IPS DF 6.9 (cell line): ENCODE measurements around the gene NPTX2.

Source experiments
- DNase-seq: peaks from one replicate; pipeline ENCODE4 v3.0.0-alpha.2; 2013; ENCODE audit warnings: low read depth, low spot score
- H3K27ac ChIP-seq: one replicate; pipeline ENCODE4 v1.5.1; 2013; ENCODE audit warnings: low read length, control low read depth
- H3K27me3 ChIP-seq: 2 replicates; pipeline ENCODE4 v1.6.1; 2013; ENCODE audit warnings: mild to moderate bottlenecking, low read length; ENCODE audit not compliant: control insufficient read depth, insufficient read depth
- H3K36me3 ChIP-seq: 2 replicates; pipeline ENCODE4 v1.6.1; 2013; ENCODE audit warnings: low read length; ENCODE audit not compliant: control insufficient read depth, insufficient read depth
- H3K4me1 ChIP-seq: 2 replicates; pipeline ENCODE4 v1.6.1; 2013; ENCODE audit warnings: low read length; ENCODE audit not compliant: control insufficient read depth, insufficient read depth
- H3K4me3 ChIP-seq: 2 replicates; pipeline ENCODE4 v1.5.1; 2013; ENCODE audit warnings: mild to moderate bottlenecking, low read length
- H3K9me3 ChIP-seq: 2 replicates; pipeline ENCODE4 v1.6.1; 2013; ENCODE audit warnings: low read length, inconsistent platforms; ENCODE audit not compliant: control insufficient read depth, insufficient read depth
- WGBS: extraction: QIAGEN DNeasy Blood & Tissue Kit; methylation state at CpG from one replicate; pipeline ENCODE4 v1.1.7; 2013; ENCODE audit warnings: mixed read lengths, missing lambda C conversion rate; ENCODE audit not compliant: insufficient read length, insufficient coverage; 5-methylcytosine and 5-hydroxymethylcytosine counted together

The NPTX2 gene

GRCh38 chr7:98591926-98592325 is 25.2 kb upstream of the NPTX2 start:
- Histone ChIP-seq H3K27ac (no peak overlapping the region), H3K4me1 (no peaks in the 10 kb centered on the region), H3K36me3 (no peaks in the 10 kb centered on the region), H3K4me3 (no peak overlapping the region), H3K9me3 (no peaks in the 10 kb centered on the region), H3K27me3 (no peaks in the 10 kb centered on the region)
- WGBS = no CpG with 5 or more reads among the region's 7 CpGs
- no peak for DNase-seq

GRCh38 chr7:98594348-98594747 is 22.7 kb upstream of the NPTX2 start:
- no peak for DNase-seq
- Histone ChIP-seq H3K27me3 (no peaks in the 10 kb centered on the region), H3K36me3 (no peaks in the 10 kb centered on the region), H3K27ac (no peak overlapping the region), H3K4me1 (no peaks in the 10 kb centered on the region), H3K9me3 (no peaks in the 10 kb centered on the region), H3K4me3 (no peak overlapping the region)
- WGBS = no CpG with 5 or more reads among the region's 4 CpGs

- H3K4me1 ChIP-seq = no peaks in the 10 kb centered on the region
- no peaks in the 10 kb centered on the region for H3K9me3 ChIP-seq
- H3K27me3 ChIP-seq = no peaks in the 10 kb centered on the region
- no peak overlapping the region for H3K4me3 ChIP-seq
- DNase-seq = no peak
- WGBS = no CpG with 5 or more reads among the region's 5 CpGs
- no peak overlapping the region for H3K27ac ChIP-seq
- no peaks in the 10 kb centered on the region for H3K36me3 ChIP-seq
Measured at GRCh38 chr7:98594787-98595186, 22.3 kb upstream of the NPTX2 start.

- no peaks in the 10 kb centered on the region for H3K27me3 ChIP-seq
- no CpG with 5 or more reads among the region's 6 CpGs for WGBS
- H3K9me3 ChIP-seq = no peaks in the 10 kb centered on the region
- H3K27ac ChIP-seq = no peak overlapping the region
- no peaks in the 10 kb centered on the region for H3K36me3 ChIP-seq
- no peak overlapping the region for H3K4me3 ChIP-seq
- no peaks in the 10 kb centered on the region for H3K4me1 ChIP-seq
- DNase-seq = no peak
Measured at GRCh38 chr7:98598846-98599615, 18.1 kb upstream of the NPTX2 start.

GRCh38 chr7:98599886-98600285 is 17.2 kb upstream of the NPTX2 start:
- Histone ChIP-seq H3K4me3 (no peak overlapping the region), H3K4me1 (no peaks in the 10 kb centered on the region), H3K9me3 (no peaks in the 10 kb centered on the region), H3K27me3 (no peaks in the 10 kb centered on the region), H3K27ac (no peak overlapping the region), H3K36me3 (no peaks in the 10 kb centered on the region)
- DNase-seq = no peak
- WGBS = no CpG with 5 or more reads among the region's 6 CpGs

- WGBS = no CpG with 5 or more reads among the region's 3 CpGs
- Histone ChIP-seq H3K4me1 (no peaks in the 10 kb centered on the region), H3K36me3 (no peaks in the 10 kb centered on the region), H3K9me3 (no peaks in the 10 kb centered on the region), H3K4me3 (no peak overlapping the region), H3K27ac (no peak overlapping the region), H3K27me3 (no peaks in the 10 kb centered on the region)
- DNase-seq = no peak
Measured at GRCh38 chr7:98602755-98603398, 14.2 kb upstream of the NPTX2 start.

- Histone ChIP-seq H3K4me1 (no peaks in the 10 kb centered on the region), H3K27me3 (no peaks in the 10 kb centered on the region), H3K9me3 (no peaks in the 10 kb centered on the region), H3K36me3 (no peaks in the 10 kb centered on the region), H3K27ac (no peak overlapping the region), H3K4me3 (no peak overlapping the region)
- no CpG with 5 or more reads among the region's 3 CpGs for WGBS
- DNase-seq = no peak
Measured at GRCh38 chr7:98603399-98603788, 13.7 kb upstream of the NPTX2 start.

- no CpG with 5 or more reads among the region's 14 CpGs for WGBS
- Histone ChIP-seq H3K27me3 (peaks cover 16% of the 10 kb centered on the region), H3K27ac (no peak overlapping the region), H3K4me1 (no peaks in the 10 kb centered on the region), H3K4me3 (no peak overlapping the region), H3K9me3 (no peaks in the 10 kb centered on the region), H3K36me3 (no peaks in the 10 kb centered on the region)
- no peak for DNase-seq
Measured at GRCh38 chr7:98613601-98614425, 3.3 kb upstream of the NPTX2 start.

- WGBS = no CpG with 5 or more reads among the region's 67 CpGs
Measured at GRCh38 chr7:98616381-98617050, 569 bp upstream of the NPTX2 start.

GRCh38 chr7:98617960-98618418 is 904 bp downstream of the NPTX2 start:
- WGBS = no CpG with 5 or more reads among the region's 40 CpGs
- no peak overlapping the region for H3K27ac ChIP-seq
- H3K36me3 ChIP-seq = no peaks in the 10 kb centered on the region
- DNase-seq = no peak
- H3K4me3 ChIP-seq = peak overlapping the region; percentile 54; the same call in 1 of the 2 replicates
- H3K9me3 ChIP-seq = no peaks in the 10 kb centered on the region
- H3K4me1 ChIP-seq = no peaks in the 10 kb centered on the region
- peaks cover 16% of the 10 kb centered on the region for H3K27me3 ChIP-seq

More at GRCh38 chr7:98616381-98617050, 569 bp upstream of the NPTX2 start:
- no peak overlapping the region for H3K27ac ChIP-seq
- H3K27me3 ChIP-seq = peaks cover 16% of the 10 kb centered on the region
- H3K9me3 ChIP-seq = no peaks in the 10 kb centered on the region
- H3K4me1 ChIP-seq = no peaks in the 10 kb centered on the region
- no peak for DNase-seq
- no peaks in the 10 kb centered on the region for H3K36me3 ChIP-seq
- H3K4me3 ChIP-seq = peak overlapping the region; percentile 54; the same call in 1 of the 2 replicates
